Measurements from ENCODE around the gene PRKX.
A peak's percentile ranks its signal among the peaks of the same experiment; 100 is the strongest.
"Not testable (repeated sequence)": the region's sequence is repeated elsewhere in the genome, so short reads cannot be mapped to it uniquely, and the experiment has no call there.

Gene PRKX

GRCh38 chrX:3679669-3680068 is 33.8 kb downstream of the PRKX start:
- TF ChIP-seq CTCF (IDR thresholded peaks at IDR 0.05; ENCODE audit: low read depth, low read length, missing control alignments), result no peak
- no peak overlapping the region for H3K4me3 ChIP-seq (replicated peaks; ENCODE audit: low read depth, low read length)
- no peak for DNase-seq (ENCODE audit: extremely low read depth, low read depth)

- no peak for DNase-seq (ENCODE audit: extremely low read depth, low read depth)
- no peak for TF ChIP-seq CTCF (IDR thresholded peaks at IDR 0.05; ENCODE audit: low read depth, low read length, missing control alignments)
- H3K4me3 ChIP-seq (replicated peaks; ENCODE audit: low read depth, low read length), result no peak overlapping the region
Measured at GRCh38 chrX:3678328-3678727, 35.1 kb downstream of the PRKX start.

- no peak for TF ChIP-seq CTCF (IDR thresholded peaks at IDR 0.05; ENCODE audit: low read depth, low read length, missing control alignments)
- DNase-seq (ENCODE audit: extremely low read depth, low read depth), result no peak
- no peak overlapping the region for H3K4me3 ChIP-seq (replicated peaks; ENCODE audit: low read depth, low read length)
Measured at GRCh38 chrX:3674881-3675280, 38.6 kb downstream of the PRKX start.

GRCh38 chrX:3669841-3670475 is 43.5 kb downstream of the PRKX start:
- H3K4me3 ChIP-seq (replicated peaks; ENCODE audit: low read depth, low read length), result no peak overlapping the region
- peak; percentile 15 for DNase-seq (ENCODE audit: extremely low read depth, low read depth)
- TF ChIP-seq CTCF (IDR thresholded peaks at IDR 0.05; ENCODE audit: low read depth, low read length, missing control alignments), result no peak

GRCh38 chrX:3666975-3667374 is 46.5 kb downstream of the PRKX start:
- TF ChIP-seq CTCF (IDR thresholded peaks at IDR 0.05; ENCODE audit: low read depth, low read length, missing control alignments), result no peak
- DNase-seq (ENCODE audit: extremely low read depth, low read depth), result no peak

GRCh38 chrX:3664921-3665320 is 48.5 kb downstream of the PRKX start:
- TF ChIP-seq CTCF (IDR thresholded peaks at IDR 0.05; ENCODE audit: low read depth, low read length, missing control alignments), result no peak
- H3K4me3 ChIP-seq (replicated peaks; ENCODE audit: low read depth, low read length), result no peak overlapping the region
- DNase-seq (ENCODE audit: extremely low read depth, low read depth), result no peak

More at GRCh38 chrX:3666975-3667374, 46.5 kb downstream of the PRKX start:
- no peak overlapping the region for H3K4me3 ChIP-seq (replicated peaks; ENCODE audit: low read depth, low read length)

GRCh38 chrX:3663576-3664250 is 49.7 kb downstream of the PRKX start:
- not testable (repeated sequence) for H3K4me3 ChIP-seq (replicated peaks; ENCODE audit: low read depth, low read length); DNase-seq (ENCODE audit: extremely low read depth, low read depth)

Measured in HFF-Myc (cell line).